Psoas muscle (tissue), 8 donors: Measurements from ENCODE around the gene ABCD4. TPM values are rescaled to one million over a fixed set of nuclear protein-coding genes. Genes with fewer than 3 reads are reported as not detected.

ENCODE experiments used
- ATAC-seq, 4 donors: fragments of 200-7000 bp; cut with Tn5 transposase; one replicate each; pipeline ENCODE4 v1.9.1; 2020; ENCODE audit warnings: moderate library complexity in 3 of 4, mild to moderate bottlenecking in 2 of 4
- DNase-seq, 2 donors: peaks; one replicate each; pipeline ENCODE4 v3.0.0-alpha.2; 2020
- H3K27ac ChIP-seq: fragments of 200-600 bp; one replicate; pipeline ENCODE4 v1.8.0; 2022
- H3K27me3 ChIP-seq, 3 donors: fragments of 200-600 bp in 1 of 3; one replicate each; pipeline versions ENCODE4 v1.6.1 to v1.8.0; 2013 to 2022; ENCODE audit warnings: low read length in 2 of 3, mild to moderate bottlenecking in 2 of 3, moderate library complexity in 1 of 3; ENCODE audit not compliant: insufficient read depth in 3 of 3
- H3K36me3 ChIP-seq, 2 donors: fragments of 200-600 bp in 1 of 2; one replicate each; pipeline versions ENCODE4 v1.6.1 to v1.8.0; 2013 to 2022; ENCODE audit warnings: low read depth in 1 of 2, mild to moderate bottlenecking in 1 of 2, moderate library complexity in 1 of 2; ENCODE audit not compliant: insufficient read depth in 1 of 2
- H3K4me1 ChIP-seq: fragments of 200-600 bp; one replicate; pipeline ENCODE4 v1.8.0; 2022
- H3K4me3 ChIP-seq: fragments of 200-600 bp; one replicate; pipeline ENCODE4 v1.8.0; 2022; ENCODE audit warnings: mild to moderate bottlenecking
- H3K9me3 ChIP-seq: fragments of 200-600 bp; one replicate; pipeline ENCODE4 v1.8.0; 2022
- CTCF ChIP-seq: fragments of 200-600 bp; IDR thresholded peaks from one replicate; pipeline ENCODE4 v1.8.0; 2022; ENCODE audit warnings: antibody characterized with exemption
- WGBS, 3 donors: extraction: QIAGEN DNeasy Blood & Tissue Kit; methylation state at CpG; one replicate each; pipeline versions ENCODE4 v1.1.6 to v1.1.7; 2013; 5-methylcytosine and 5-hydroxymethylcytosine counted together
- intact Hi-C, 2 donors: fragments of 100-400 bp; cut with DNase I; formaldehyde crosslinking; loops; one replicate each; pipeline versions ENCODE4 v1.11.0 to v1.14.2; 2022
- polyA plus RNA-seq, 3 donors: library from polyadenylated mRNA; stranded (reverse); fragments of 200-250 nt; gene quantifications; one replicate each; pipeline ENCODE4 v1.2.3, GENCODE V29; 2013
- total RNA-seq, 4 donors: library from RNA; stranded (reverse); fragmentation: NEBNext Ultra II Directional in 2 of 4; extraction: Animal tissue kit (Norgen Biotek cat#: 25700) in 2 of 4; gene quantifications; one replicate each; pipeline versions ENCODE4 v1.2.1 to v1.2.4, GENCODE V29; 2021 to 2023
- donor health status: healthy with polysubstance abuse.
- donor health status: DM: no; HTN: no; CAD: no; lungs with moderate emphysema.
- donor health status: Bipolar disorder and iron deficiency.
- donor health status: healthy.
- donor health status: DM: yes; HTN: yes; CAD: no.
- donor health status: DM: no; HTN: no; CAD: no.
- donor health status: DM: no; HTN: no; CAD: no.
- donor health status: DM: yes; HTN: yes; CAD: no.

ABCD4 gene
- total and polyA plus RNA-seq, 7 donors = 11.4 to 26.2 (median 15.3) TPM

- H3K4me1 ChIP-seq = peaks cover 10% of the 10 kb centered on the region
- ATAC-seq (no peak), DNase-seq (no peak)
- no peak overlapping the region for H3K27ac ChIP-seq
- no peak overlapping the region for H3K4me3 ChIP-seq
- no peaks in the 10 kb centered on the region for H3K36me3 ChIP-seq
- peaks cover 0 to 17% (median 8%) of the 10 kb centered on the region in 3 donors for H3K27me3 ChIP-seq
- intact Hi-C loops = no loop called here
- TF ChIP-seq CTCF = no peak
- WGBS, 3 donors = 86 to 91% (median 91%) methylated on average over 28 to 29 of the region's 29 CpGs
- H3K9me3 ChIP-seq = no peaks in the 10 kb centered on the region
Observed at GRCh38 chr14:74260525-74261233, 42.1 kb downstream of the ABCD4 start.

DNA sequence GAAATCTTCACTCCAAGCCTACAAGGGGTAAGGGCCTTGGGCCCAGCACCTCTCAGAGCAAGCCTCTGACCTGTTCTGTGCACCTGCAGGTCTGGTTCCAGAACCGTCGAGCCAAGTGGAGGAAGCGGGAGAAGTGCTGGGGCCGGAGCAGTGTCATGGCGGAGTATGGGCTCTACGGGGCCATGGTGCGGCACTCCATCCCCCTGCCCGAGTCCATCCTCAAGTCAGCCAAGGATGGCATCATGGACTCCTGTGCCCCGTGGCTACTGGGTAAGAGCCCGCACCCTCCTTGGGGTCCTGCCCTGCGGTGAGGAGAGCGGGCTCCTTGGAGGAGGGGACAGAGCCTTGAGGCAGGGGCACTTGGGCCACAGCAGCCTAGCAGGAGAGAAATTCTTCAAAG is 43.2 kb downstream of the ABCD4 start:
- Histone ChIP-seq H3K27me3 (peaks cover 0 to 14% (median 8%) of the 10 kb centered on the region in 3 donors), H3K27ac (no peak overlapping the region), H3K36me3 (no peaks in the 10 kb centered on the region), H3K4me3 (no peak overlapping the region), H3K9me3 (no peaks in the 10 kb centered on the region), H3K4me1 (peaks cover 10% of the 10 kb centered on the region)
- no peak for ATAC-seq
- no peak for DNase-seq
- TF ChIP-seq CTCF = no peak
- intact Hi-C loops = no loop called here
- 95 to 99% (median 96%) methylated on average over 12 of the region's 12 CpGs for WGBS, 3 donors

- TF ChIP-seq CTCF = no peak
- peaks cover 10% of the 10 kb centered on the region for H3K4me1 ChIP-seq
- H3K9me3 ChIP-seq = no peaks in the 10 kb centered on the region
- H3K27me3 ChIP-seq = peaks cover 0 to 14% (median 8%) of the 10 kb centered on the region in 3 donors
- H3K27ac ChIP-seq = no peak overlapping the region
- intact Hi-C loops = no loop called here
- DNase-seq (no peak), ATAC-seq (no peak)
- H3K4me3 ChIP-seq = peak overlapping the region; percentile 84
- no peaks in the 10 kb centered on the region for H3K36me3 ChIP-seq
- WGBS, 3 donors = 64 to 67% (median 66%) methylated on average over 3 of the region's 3 CpGs
Observed at GRCh38 chr14:74258764-74259035, 44.0 kb downstream of the ABCD4 start.

DNA sequence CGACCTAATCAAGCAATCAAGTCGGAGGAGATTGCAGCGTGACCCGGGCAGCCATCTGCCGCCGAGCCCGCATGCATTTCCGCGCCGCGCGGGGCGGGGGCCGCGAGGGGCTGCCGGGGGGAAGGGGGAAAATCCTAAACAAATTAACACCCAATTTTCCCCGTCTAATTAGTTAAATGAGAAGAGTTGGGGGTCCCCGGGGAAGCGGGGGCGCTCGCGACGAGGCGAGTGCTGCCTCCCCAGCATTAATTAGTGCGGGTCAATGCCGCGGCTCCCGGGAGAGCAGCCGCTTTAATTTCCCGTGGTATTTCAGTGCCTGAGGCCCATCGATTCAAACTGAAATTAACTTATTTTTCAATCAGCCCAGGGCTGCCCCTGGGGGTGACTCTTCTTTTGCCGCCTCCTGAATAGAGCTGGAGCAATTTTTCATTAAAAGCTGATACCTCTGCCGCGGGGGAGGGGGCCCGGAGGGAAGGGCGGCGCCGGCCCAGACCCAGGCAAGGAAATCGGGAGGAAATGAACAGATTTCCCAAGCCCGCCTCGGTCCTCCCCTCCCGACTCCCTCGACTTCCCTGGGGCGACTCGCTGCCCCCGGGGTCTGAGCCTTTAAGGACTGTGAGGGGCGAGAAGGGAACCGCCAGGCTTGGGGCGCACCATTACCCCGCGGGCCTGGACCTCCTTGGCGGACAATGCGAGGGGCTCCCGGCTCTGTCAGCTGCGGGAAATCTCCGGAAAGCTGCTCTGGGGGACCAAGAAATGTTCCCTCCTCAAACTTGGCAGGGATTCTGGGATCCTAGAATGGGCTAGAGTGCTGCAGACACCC is 44.6 kb downstream of the ABCD4 start:
- 4 to 5% (median 5%) methylated on average over 49 to 56 of the region's 56 CpGs for WGBS, 3 donors
- DNase-seq = peak in 1 of 2 donors; percentile 26
- TF ChIP-seq CTCF = no peak
- Histone ChIP-seq H3K4me3 (peak overlapping the region; percentile 84), H3K27ac (no peak overlapping the region), H3K27me3 (peaks cover 0 to 14% (median 8%) of the 10 kb centered on the region in 3 donors), H3K9me3 (no peaks in the 10 kb centered on the region), H3K4me1 (peaks cover 10% of the 10 kb centered on the region), H3K36me3 (no peaks in the 10 kb centered on the region)
- intact Hi-C loops = loop anchor here in 1 of 2 donors (1.0 to 2.0 kb wide), 2 partner anchors 41 to 147 kb away; no protein-coding TSS in a partner anchor
- ATAC-seq = peak in 3 of 4 donors; percentile 8 to 46 (median 11)
